ENCODE measurements around the gene SLC6A3.
"Not testable (repeated sequence)": the region's sequence is repeated elsewhere in the genome, so short reads cannot be mapped to it uniquely, and the experiment has no call there.

Gene SLC6A3

DNA sequence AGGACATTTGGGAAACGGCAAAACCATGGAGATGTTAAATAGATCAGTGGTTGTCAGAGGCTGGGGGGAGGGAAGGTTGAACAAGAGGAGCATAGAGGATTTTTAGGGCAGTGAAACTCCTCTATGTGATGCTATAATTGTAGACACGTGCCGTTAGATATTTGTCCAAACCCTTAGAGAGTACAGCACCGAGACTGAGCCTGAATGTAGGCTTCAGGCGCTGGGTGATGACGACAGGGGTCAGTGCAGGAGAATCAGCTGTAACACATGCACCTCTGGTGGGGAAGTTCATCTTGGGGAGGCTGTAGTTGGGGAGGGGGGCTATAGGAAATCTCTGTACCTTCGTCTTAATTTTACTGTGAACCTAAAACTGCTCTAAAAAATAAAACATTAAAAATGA is 78.1 kb downstream of the SLC6A3 start:
- no peak for DNase-seq

DNA sequence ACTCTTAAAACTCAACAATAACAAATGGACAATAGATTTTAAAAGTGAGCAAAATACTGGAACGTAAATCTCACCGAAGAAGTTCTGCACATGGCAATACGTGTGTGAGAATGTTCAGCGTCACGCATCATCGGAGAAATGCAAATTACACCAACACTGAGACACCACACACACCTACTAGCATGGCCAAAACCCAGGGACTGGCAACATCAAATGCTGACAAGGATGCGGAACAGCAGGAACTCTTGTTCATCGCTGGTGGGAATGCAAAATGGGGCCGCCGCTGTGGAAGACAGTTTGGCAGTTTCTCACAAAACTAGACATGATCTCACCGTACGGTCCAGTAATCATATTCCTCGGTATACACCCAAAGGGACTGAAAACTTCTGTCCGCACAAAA is 78.7 kb downstream of the SLC6A3 start:
- no peak for DNase-seq

DNA sequence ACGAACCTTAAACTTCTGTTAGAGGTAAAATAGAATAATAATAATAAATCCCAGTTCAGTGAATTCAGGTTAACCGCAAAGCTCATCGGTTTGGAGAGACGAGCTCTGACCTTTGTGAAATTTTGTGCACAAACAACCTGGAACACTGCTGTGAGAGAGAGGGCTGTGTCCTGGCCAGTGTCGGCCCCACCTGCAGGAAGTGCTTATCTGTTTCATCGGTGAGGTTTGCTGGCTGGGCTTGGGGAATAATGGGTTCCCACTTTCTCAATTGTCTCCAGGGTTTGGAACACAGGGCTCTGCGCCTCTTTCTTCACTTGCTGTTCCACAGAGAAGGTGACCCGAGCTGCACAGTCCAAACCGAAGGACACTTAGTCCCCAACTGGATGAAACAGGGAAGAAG is 81.0 kb downstream of the SLC6A3 start:
- DNase-seq: no peak

DNA sequence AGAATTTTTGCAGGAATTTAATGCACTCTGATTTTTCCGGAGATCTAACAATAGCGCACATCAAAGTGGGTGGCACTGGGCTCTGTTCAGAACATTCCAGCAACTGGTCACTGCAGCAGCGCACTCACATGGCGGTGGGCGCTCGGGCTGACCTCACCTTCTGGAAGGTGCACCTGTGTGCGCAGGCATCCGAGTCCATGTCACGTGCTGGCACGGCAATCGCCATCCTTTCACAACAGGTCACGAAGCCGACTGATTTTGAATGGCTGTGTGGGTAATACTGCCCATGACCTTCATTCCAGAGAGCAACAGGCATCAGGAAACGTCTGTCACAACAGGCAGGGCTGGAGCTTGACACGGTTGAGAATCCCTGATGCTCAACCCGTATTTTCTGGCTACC is 81.7 kb downstream of the SLC6A3 start:
- DNase-seq: no peak

DNA sequence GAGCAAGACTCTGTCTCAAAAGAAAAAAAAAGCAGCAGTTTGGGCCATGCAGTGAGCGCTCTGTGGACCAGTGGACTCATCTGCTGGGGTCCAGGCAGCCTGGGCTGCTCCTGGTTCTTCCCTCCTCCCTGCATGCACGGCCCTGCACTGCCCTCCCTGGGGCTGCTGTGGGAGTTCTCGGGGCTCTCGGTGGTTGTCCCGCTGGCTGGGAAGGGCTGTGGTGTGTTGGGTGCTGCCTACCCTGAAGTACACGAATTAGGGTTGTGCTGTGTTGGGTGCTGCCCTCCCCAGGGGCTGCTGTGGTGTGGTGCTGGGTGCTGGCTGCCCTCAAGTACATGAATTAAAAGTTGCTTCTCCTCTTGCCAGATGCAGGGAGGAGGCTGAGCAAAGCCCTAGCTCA is 82.1 kb downstream of the SLC6A3 start:
- no peak for DNase-seq

DNA sequence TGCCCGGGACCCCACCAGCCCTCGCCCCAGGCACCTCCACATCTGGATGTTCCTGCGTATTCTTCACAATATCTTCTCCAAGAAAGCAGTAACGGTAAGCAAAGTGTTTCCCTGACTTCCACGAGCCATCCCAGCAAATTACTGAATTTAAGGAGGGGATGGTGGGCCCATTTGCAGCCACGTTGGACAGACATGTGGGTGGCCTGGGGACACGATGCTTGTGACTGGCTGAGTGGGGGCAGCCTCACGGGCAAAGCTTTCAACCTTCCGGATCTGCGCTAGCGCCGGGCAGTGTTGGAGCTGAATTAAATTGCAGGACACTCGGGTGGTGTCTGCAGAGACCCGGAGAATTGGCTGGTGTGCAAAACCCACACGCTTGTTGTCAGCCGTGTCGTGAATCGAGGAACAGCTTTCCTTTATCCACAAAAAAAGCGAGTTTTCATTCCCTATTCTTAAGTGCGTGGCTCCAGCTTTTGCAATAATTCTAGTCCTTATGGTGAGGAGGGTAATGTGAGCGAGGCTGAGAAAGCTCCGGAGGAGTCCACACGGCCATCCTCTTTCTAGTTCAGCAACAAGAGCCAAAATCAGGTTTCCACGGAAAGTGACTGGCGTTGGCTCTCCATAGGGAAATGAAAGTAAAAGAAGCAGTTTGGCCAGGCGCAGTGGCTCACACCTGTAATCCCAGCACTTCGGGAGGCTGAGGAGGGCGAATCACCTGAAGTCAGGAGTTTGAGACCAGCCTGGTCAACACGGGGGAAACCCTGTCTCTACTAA is 82.8 kb downstream of the SLC6A3 start:
- DNase-seq: no peak

DNA sequence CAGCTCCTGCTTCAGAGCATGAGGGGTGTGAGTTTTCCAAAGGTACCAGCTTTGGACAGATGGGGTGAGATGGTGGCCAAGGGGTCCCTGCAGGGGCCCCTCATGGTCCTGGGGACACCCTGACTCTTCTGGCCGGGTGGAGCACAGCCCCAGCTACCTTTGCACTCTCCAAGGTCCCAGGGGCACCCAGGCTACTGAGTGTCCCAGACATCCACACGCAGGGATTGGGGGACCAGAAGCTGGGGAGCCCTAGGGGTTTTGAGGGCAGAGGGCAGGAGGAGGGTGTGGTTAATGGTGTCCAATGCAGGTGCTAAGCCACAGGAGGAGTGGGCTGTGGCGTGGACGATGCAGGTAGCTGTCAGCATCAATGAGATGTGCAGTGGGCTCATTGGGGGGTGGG is 84.4 kb downstream of the SLC6A3 start:
- no peak for DNase-seq

DNA sequence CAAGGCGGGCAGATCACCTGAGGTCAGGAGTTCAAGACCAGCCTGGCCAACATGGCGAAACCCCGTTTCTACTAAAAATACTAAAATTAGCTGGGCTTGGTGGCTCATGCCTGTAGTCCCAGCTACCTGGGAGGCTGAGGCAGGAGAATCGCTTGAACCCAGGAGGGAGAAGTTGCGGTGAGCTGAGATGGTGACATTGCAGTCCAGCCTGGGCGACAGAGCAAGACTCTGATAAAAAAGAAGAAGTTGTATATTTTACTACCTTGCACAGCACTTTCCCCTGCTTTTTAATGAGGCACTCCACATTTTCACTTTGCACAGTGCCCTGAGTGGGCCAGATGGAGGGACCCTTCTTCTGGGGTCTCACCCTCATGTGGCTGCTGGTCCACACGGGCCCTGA is 84.9 kb downstream of the SLC6A3 start:
- not testable (repeated sequence) for DNase-seq

DNA sequence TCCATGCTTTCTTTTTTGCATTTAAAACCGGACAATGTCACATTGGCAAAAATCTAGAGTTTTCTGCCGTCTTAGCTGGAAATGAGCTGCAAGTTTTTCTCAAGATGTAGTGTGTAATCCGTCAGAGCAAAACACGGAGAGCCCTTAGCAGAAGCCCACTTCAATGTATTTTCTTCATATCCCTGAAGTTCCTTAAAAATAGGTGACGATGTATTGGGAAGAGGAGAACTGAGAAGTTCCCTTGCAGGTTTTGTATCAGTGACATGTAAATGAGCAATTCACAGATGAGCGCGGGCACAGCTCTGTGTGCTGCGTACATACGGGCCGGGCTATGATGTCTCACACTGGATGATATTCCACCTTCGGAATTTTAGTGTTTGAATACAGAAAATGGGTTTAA is 85.5 kb downstream of the SLC6A3 start:
- DNase-seq: no peak

DNA sequence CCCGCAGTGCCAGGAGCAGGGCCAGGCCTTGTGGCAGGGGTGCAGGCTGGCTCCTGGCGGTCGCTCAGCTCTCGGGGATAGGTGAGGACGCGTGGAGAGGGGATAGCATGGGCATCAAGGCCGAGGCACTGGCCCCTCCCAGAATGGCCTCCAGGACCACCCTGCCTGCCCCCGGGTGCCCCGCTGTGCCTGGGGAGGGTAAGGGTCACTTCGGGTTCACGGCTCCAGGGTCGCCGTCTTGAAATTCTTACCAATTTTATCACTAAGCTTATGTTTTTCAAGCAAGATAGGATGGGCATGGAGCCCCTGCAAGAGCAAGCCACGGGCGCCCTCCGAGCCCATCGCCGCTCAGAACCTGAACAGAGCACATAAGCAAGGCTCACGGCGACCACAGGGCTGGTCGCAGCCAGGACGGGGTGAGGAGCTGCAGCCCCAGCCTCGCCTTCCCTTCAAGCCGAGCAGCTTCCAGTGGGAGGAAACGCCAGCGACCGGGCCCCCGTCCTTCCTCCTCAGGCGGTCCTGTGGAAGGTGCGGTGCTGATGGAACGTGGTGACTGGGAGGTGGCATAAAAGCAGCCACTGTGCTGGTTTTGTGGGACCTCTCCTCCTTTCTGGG is 86.1 kb downstream of the SLC6A3 start:
- no peak for DNase-seq

DNA sequence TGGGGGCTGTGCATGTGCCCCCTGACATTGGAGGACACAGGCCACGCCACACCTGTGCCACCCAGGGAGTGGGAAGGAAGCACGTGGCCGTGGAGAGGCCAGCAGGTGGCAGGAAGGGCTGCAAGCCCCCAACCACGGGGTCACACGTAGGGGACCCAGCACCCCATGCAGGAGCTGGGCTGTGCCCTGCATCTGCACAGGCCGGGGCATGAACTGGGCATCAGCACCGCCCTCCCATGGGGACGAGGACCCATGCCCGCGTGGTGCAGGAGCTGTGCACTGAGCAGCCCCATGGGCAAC is 86.6 kb downstream of the SLC6A3 start:
- DNase-seq: no peak

DNA sequence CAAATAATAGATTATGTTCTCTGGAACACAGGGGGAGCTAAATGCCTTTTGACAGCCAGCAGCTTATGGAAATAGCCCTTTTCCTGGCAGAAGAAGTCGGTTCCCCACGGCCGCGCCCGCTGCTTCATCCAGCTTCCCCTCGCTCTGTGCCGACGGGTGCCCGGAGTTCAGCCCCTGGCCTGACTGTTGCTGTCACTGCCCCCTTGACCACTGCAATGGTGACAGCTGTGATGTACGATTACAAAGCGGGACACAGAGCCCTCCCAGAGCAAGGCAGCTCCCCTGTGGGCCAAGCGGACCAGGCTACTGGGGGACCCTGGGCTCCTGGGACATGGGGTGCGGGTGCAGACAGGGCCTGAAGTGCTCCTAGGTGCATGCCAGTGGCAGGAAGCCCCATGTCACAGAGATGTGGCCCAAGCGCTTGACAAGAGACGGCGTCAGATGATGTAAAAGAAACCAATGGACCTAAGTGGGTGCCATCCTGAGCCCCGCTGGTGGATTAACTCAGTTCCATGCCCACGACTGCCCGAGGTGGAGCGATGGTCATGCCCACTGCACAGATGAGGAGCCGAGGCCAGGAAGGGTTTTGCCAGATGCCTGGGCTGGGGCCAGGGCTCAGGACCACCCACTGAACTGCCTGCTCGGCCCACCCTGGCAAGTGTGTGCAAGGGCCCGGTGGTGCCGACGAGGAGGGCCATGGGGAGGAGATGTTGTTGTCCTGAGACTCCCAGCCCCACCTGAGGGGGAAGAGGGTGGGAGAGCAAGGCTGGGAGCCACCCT is 87.1 kb downstream of the SLC6A3 start:
- DNase-seq: no peak

DNA sequence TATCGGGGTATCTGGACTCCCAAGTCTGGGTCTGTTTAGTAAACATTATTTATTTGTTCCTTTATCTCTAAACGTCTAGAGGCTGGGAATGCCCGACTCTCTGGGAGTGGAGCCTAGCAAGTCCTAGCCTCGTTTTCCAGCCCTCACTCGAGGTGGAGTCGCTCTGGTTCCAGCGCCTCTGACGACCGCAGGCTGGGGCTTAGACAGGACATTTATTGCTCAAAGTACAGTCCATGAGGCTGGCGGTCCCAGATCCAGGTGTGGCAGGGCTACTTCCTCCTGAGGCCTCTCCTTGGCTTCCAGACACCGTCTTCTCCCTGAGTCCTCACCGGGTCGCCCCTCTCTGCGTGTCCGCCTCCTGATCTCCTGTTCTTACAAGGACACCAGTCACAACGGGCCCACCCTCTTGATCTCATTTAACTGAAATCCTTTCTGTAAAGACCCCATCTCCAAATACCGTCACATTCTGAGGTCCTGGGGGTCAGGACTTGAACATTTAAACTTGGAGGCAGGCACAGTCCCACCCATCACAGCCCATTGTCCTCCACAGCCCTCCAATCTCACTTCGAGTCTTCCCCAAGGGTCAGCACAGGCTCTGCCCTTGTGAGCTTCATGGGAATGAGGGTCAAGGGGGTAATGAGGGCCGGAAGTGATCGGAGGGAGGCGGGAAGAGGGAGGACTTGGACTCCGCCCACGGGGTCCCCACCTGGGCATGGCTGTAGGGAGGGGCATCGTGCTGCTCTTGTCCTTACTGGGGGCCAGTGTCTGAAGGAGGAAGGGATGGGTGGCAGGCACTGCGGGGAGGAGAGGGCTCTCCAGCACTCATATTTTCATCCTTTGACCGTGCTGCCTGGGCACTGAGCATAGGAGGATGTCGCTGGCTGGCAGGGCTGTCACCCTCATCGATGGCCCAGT is 88.1 kb downstream of the SLC6A3 start:
- no peak for DNase-seq

DNA sequence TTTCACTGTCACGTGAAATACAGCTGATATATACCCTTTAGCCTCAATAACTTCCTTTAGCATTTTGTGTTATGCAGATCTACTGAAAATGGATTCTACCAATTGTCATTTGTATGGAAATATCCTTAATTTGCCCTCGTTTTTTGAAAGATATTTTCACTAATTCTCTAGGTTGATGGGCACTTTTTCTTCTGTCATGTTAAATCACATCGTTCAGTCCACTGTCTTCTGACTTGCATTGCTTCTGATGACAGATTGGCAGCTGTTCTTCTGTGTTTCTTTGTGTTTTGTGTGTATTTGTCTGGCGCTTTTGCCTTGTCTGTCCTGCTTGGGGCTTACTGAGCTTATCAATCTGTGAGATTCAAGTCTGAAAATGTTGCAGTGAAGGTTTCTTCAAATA is 90.7 kb downstream of the SLC6A3 start:
- DNase-seq: no peak

DNA sequence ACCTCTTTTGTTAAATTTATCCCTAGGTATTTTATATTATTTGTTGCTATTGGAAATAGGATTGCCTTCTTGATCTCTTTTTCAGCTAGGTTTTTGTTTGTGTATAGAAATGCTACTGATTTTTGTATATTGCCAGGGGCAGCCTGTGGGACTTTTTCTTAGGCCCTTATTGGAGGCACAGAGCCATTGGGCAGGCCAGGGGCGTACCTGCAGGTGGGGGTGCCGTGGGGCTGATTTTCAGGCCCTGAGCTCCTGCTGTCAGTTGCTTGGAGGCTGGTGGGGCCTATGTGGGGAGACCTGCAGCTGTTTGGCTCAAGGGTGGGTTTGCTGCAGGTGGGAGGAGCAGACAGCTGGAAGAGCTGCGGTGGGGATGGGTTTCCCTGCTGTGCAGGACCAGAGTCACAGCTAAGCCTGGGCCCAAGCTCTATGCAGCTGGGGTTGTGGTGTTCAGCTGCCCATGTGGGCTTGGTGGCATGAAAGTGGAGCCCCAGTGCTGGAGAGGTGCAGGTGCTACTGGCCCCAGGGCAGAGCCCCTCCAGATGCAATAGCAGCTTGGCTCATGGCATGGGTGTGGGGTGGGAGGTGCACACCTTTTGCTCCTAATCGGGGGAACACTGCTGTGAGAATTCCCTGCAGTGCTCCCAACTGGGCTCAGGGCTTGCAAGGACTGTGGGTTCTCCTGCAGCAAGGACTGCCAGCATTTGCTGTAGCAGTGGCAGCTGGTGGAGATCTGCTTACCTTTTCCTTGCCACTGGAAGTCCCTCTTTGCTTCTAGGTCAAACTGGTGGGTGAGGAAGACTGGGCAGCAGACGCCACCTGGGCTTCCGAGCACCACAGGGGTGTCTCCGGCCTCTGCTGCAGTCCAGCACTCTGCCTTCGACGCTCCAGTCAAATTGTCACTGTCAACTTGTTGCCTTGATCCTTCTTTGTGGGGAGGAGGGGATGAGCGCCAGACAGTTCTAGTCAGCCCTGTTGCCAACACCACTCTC is 92.7 kb downstream of the SLC6A3 start:
- no peak for DNase-seq

DNA sequence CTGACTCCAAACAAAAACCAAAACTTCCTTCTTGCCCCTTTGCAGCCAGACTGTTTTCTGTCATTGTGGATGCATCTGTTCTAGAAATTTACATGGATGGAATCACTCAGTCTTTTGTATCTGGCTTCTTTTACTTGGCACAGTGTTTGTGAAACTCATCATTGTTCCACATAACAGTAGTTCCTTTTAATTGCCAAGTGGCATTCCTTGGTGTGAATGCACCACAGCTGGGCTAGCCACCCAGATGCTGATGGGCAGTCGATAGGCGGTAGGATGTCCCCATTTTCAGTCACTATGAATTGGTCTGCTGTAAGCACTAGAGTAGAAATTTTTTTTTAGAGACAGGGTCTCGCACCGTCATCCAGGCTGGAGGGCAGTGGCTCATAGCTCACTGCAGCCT is 94.1 kb downstream of the SLC6A3 start:
- no peak for DNase-seq

DNA sequence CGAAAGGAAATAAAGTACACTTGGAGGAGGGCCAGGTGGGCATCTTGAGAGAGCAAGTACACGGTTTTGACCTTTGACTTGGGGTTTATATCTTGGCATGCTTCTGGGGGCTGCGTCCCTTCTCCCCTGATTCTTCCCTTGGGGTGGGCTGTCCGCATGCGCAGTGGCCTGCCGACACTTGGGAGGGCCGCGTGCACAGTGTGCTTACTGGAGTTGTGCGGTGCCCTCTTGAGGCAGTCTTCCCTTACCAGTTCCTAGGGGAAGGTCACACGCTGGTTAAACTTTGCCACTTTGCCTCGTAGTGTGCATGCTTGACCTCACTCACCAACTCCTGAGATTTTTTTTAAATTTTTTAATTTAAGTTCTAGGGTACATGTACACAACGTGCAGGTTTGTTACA is 96.0 kb downstream of the SLC6A3 start:
- no peak for DNase-seq

DNA sequence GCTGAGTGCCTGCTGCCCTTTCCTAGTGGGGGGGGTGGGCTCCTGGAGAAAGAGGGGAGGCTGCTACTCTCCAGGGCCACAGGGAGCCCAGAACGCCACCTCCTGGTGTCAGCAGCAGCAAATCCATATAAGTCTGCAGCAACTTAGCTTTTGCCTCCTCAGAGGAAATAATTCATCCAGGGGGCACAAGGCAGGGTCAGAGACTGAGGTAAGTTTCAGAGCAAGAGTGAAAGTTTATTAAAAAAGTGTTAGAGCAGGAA is 96.3 kb downstream of the SLC6A3 start:
- no peak for DNase-seq

DNA sequence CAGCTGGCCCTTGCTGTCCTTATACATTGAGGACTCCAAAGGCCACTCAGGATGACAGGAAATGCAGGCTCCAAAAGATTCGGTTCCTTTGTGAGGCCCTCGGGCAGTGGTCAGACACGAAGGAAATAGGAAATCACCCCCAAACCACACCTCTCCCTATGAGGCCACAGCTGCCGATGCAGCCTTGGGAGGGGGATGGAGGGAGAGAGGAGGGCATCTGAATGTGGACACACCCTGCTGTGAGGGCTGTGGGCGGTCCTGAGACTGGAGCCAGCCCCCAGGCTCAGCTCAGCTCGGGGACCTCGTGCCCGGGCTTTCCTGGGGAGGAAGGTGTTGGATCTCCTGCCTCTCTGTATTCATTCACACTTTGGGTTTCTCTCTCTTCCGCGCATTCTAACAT is 97.7 kb downstream of the SLC6A3 start:
- DNase-seq: no peak

DNA sequence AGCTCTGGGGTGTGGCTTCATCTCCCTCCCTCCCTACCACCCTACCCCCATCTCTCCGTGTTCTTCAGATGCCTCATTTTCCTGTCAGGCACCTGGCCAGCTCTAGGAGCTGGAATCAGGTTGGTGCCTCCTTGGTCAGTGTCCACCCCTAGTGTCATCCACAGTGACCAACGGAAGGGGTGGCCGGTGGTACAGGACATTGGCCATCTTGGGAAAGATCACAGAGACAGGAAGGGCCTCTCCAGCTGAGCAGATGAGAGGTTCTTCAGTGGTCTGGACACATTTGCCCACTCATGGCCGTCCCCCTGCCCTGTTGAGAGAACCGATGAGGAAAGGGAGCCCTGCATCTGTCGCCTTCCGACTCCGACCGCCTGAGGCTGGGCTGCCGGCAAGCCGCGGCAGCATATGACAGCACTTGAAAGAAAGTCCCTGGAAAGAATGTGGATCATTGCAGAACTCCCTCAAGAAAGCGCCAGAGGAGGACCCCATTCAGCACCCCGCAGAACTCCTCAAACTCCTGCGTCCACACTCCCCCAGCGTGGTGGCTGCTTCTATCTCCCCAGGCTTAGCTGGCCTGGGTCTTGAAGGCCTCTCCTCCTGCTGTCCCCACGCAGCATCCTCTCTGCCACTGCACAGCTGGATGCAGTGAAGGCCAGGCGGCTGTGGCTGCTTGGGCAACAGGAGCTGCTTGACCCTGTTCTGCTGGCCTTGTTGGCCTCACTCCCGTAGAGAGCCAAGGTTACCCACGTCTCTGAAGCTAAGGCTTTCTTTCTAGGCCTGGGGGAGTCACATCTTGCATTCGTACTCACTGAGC is 98.4 kb downstream of the SLC6A3 start:
- no peak for DNase-seq

DNA sequence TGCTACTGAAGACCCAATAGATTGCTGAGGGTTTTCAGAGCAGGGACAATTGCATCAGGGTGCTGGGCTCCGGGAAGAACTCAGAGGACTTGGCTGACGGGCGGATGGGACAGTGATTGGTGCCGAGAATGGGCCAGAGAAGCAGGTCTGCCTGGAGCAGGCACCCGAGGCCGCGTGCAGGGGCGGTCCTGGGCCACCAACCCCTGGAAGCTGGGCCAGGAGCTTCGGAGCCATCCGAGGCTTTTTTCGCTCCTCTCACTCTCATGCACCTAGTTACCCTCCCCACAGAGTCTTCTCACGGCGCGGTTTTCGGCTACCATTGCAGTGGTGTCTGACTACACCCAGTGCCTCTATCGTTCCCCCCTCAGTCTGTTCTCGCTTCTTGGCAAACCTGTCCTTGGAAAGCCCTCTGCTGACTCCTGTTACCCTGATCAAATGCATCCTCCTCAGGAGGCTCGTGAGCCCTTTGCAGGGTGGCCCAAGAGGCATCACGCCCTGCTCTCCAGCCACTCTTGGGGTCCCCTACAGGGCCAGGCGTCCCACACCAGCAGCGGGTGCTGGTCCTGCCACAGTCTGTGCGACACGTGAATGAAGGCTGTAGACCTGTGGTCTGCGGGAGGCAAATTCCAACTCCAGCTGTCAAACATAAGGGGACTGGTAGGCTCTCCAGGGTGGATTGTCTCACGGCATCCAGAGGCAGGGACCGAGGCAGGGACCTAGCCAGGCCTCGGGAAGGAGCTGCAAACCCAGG is 99.2 kb downstream of the SLC6A3 start:
- no peak for DNase-seq
